H1 (cell line): Measurements from ENCODE around the gene MRPS6. TPM values are rescaled to one million over a fixed set of nuclear protein-coding genes. Genes with fewer than 3 reads are reported as not detected.

ENCODE experiments used
- CTCF ChIA-PET: fragments of 300-600 bp; sonication (Branson Sonifier 250); formaldehyde crosslinking; loops from one replicate; lab custom pipeline; 2021; ENCODE audit not compliant: partially characterized antibody; lab: Charles Lee
- POLR2A ChIA-PET: fragments of 300-600 bp; sonication (Branson Sonifier 250); formaldehyde crosslinking; loops from one replicate; lab custom pipeline; 2021; ENCODE audit warnings: inconsistent platforms; ENCODE audit not compliant: partially characterized antibody; lab: Charles Lee
- DNase-seq, 2 experiments: peaks; one replicate each; pipeline versions ENCODE4 v3.0.0 to v3.0.0-alpha.2; 2010 to 2022; ENCODE audit warnings: low spot score in 2 of 2, low read depth in 1 of 2, mixed read lengths in 1 of 2
- FAIRE-seq: peaks from 2 replicates; lab custom pipeline; 2011; peaks lifted over from hg19 to GRCh38; lab: Jason Lieb, UNC
- H2AFZ ChIP-seq: 2 replicates; pipeline ENCODE4 v1.8.1; 2012; ENCODE audit warnings: low read length, inconsistent platforms
- H2AK5ac ChIP-seq: 2 replicates; pipeline ENCODE4 v1.6.1; 2013; ENCODE audit warnings: low read depth, low read length
- H2BK120ac ChIP-seq: replicated peaks from 2 replicates; pipeline ENCODE3; 2013; ENCODE audit warnings: low read depth, low read length, inconsistent platforms
- H2BK12ac ChIP-seq: 2 replicates; pipeline ENCODE4 v1.6.1; 2013; ENCODE audit warnings: low read depth, low read length
- H2BK15ac ChIP-seq: 2 replicates; pipeline ENCODE4 v1.6.1; 2013; ENCODE audit warnings: low read length
- H2BK20ac ChIP-seq: 2 replicates; pipeline ENCODE4 v1.6.1; 2013; ENCODE audit warnings: low read length
- H2BK5ac ChIP-seq: 2 replicates; pipeline ENCODE4 v1.6.1; 2013; ENCODE audit warnings: low read depth, low read length
- H3K14ac ChIP-seq: 2 replicates; pipeline ENCODE4 v1.6.1; 2013; ENCODE audit warnings: inconsistent platforms; ENCODE audit not compliant: insufficient read length
- H3K18ac ChIP-seq: 2 replicates; pipeline ENCODE4 v1.6.1; 2013; ENCODE audit warnings: low read length; ENCODE audit errors: extremely low read depth
- H3K23ac ChIP-seq: 2 replicates; pipeline ENCODE4 v1.6.1; 2013; ENCODE audit warnings: inconsistent platforms; ENCODE audit not compliant: insufficient read length
- H3K23me2 ChIP-seq: 2 replicates; pipeline ENCODE4 v1.6.1; 2013; ENCODE audit warnings: low read depth, low read length
- H3K27ac ChIP-seq: 2 replicates; pipeline ENCODE4 v1.6.1; 2011; ENCODE audit warnings: low read depth, low read length, inconsistent platforms
- H3K27me3 ChIP-seq, 4 experiments: replicated peaks in 1 of 4; 1 replicate in 1 of 4; 2 replicates in 3 of 4; pipeline versions ENCODE4 v1.6.1 to v1.8.1; 2011 to 2013; ENCODE audit warnings: low read length in 3 of 4, mild to moderate bottlenecking in 3 of 4, inconsistent platforms in 2 of 4, mixed read lengths in 2 of 4, moderate library complexity in 1 of 4; ENCODE audit not compliant: control insufficient read depth in 3 of 4, insufficient read depth in 3 of 4; ENCODE audit errors: extremely low read depth in 1 of 4
- H3K36me3 ChIP-seq, 4 experiments: 2 replicates each; pipeline versions ENCODE4 v1.6.1 to v1.8.1; 2011 to 2013; ENCODE audit warnings: mild to moderate bottlenecking in 4 of 4, low read length in 3 of 4, moderate library complexity in 2 of 4, control low read depth in 1 of 4, inconsistent platforms in 1 of 4; ENCODE audit not compliant: insufficient read depth in 4 of 4, control insufficient read depth in 2 of 4
- H3K4ac ChIP-seq: replicated peaks from 2 replicates; pipeline ENCODE3; 2013; ENCODE audit warnings: low read length, low read depth, mixed read lengths, inconsistent platforms; ENCODE audit not compliant: insufficient read length
- H3K4me1 ChIP-seq, 4 experiments: replicated peaks in 1 of 4; 1 replicate in 1 of 4; 2 replicates in 3 of 4; pipeline versions ENCODE4 v1.6.1 to v1.8.1; 2011 to 2013; ENCODE audit warnings: low read length in 3 of 4, inconsistent platforms in 2 of 4, mixed read lengths in 1 of 4; ENCODE audit not compliant: insufficient read depth in 4 of 4, control insufficient read depth in 3 of 4
- H3K4me2 ChIP-seq, 2 experiments: 2 replicates each; pipeline versions ENCODE4 v1.6.1 to v1.8.1; 2011 to 2013; ENCODE audit warnings: low read depth in 2 of 2, low read length in 2 of 2, control low read depth in 1 of 2, inconsistent platforms in 1 of 2, mild to moderate bottlenecking in 1 of 2; ENCODE audit not compliant: insufficient read depth in 1 of 2
- H3K4me3 ChIP-seq, 4 experiments: fragments of 200-600, 300-600 bp in 1 of 4; sonication (generic), shearing (Covaris generic), sonication (Bioruptor Twin) in 1 of 4; 2 replicates each; pipeline versions ENCODE4 v1.5.1 to v1.8.1; 2011 to 2016; ENCODE audit warnings: low read length in 4 of 4, low read depth in 3 of 4, control low read depth in 2 of 4, inconsistent platforms in 2 of 4, mild to moderate bottlenecking in 2 of 4, mixed read lengths in 1 of 4, moderate library complexity in 1 of 4; ENCODE audit not compliant: insufficient read depth in 2 of 4; ENCODE audit errors: extremely low read depth in 1 of 4
- H3K56ac ChIP-seq: replicated peaks from 2 replicates; pipeline ENCODE3; 2013; ENCODE audit warnings: low read depth, mild to moderate bottlenecking, mixed read lengths, low read length, inconsistent platforms; ENCODE audit not compliant: insufficient read length
- H3K79me1 ChIP-seq: 2 replicates; pipeline ENCODE4 v1.6.1; 2013; ENCODE audit warnings: low read depth, low read length, control low read depth
- H3K79me2 ChIP-seq, 2 experiments: 2 replicates each; pipeline versions ENCODE4 v1.6.1 to v1.8.1; 2012 to 2013; ENCODE audit warnings: low read length in 2 of 2, mild to moderate bottlenecking in 2 of 2, inconsistent platforms in 1 of 2; ENCODE audit not compliant: insufficient read depth in 2 of 2, control insufficient read depth in 1 of 2
- H3K9ac ChIP-seq, 4 experiments: replicated peaks in 1 of 4; 1 replicate in 1 of 4; 2 replicates in 3 of 4; pipeline versions ENCODE4 v1.6.1 to v1.8.1; 2011 to 2013; ENCODE audit warnings: low read depth in 3 of 4, low read length in 3 of 4, control low read depth in 2 of 4, mild to moderate bottlenecking in 2 of 4, moderate library complexity in 2 of 4, inconsistent platforms in 1 of 4; ENCODE audit errors: extremely low read depth in 1 of 4
- H3K9me3 ChIP-seq, 2 experiments: 2 replicates each; pipeline versions ENCODE4 v1.6.1 to v1.8.1; 2012 to 2013; ENCODE audit warnings: mild to moderate bottlenecking in 2 of 2, moderate library complexity in 2 of 2, control low read depth in 1 of 2, inconsistent platforms in 1 of 2, low read depth in 1 of 2, low read length in 1 of 2, mixed read lengths in 1 of 2; ENCODE audit not compliant: insufficient read depth in 2 of 2
- H4K20me1 ChIP-seq, 2 experiments: replicated peaks in 1 of 2; 2 replicates each; pipeline versions ENCODE3 to v1.8.1; 2011 to 2013; ENCODE audit warnings: inconsistent platforms in 2 of 2, low read length in 2 of 2, mild to moderate bottlenecking in 1 of 2; ENCODE audit not compliant: insufficient read depth in 2 of 2, control insufficient read depth in 1 of 2
- H4K5ac ChIP-seq: 2 replicates; pipeline ENCODE4 v1.6.1; 2013; ENCODE audit warnings: low read length, low read depth, mixed read lengths, inconsistent platforms; ENCODE audit not compliant: insufficient read length
- H4K8ac ChIP-seq: 2 replicates; pipeline ENCODE4 v1.8.0; 2013; ENCODE audit warnings: mild to moderate bottlenecking, moderate library complexity, low read length, inconsistent platforms; ENCODE audit not compliant: insufficient read depth; ENCODE audit errors: extremely low read depth
- H4K91ac ChIP-seq: replicated peaks from 2 replicates; pipeline ENCODE3; 2013; ENCODE audit warnings: low read length, mixed read lengths, inconsistent platforms; ENCODE audit not compliant: insufficient read length
- CBX5 ChIP-seq: fragments of 300-800, 300-1000 bp; sonication (generic); IDR thresholded peaks from 2 replicates; pipeline ENCODE4 v1.7.1; 2016; ENCODE audit warnings: antibody characterized with exemption, low read length, low read depth
- CBX8 ChIP-seq: fragments of 300-800, 300-1000 bp; sonication (generic); IDR thresholded peaks from 2 replicates; pipeline ENCODE4 v1.7.1; 2016; ENCODE audit warnings: low read depth, low read length, borderline replicate concordance
- EGR1 ChIP-seq: IDR thresholded peaks from 2 replicates; pipeline ENCODE4 v1.6.1; 2011; ENCODE audit warnings: low read depth, low read length, borderline replicate concordance
- GABPA ChIP-seq: IDR thresholded peaks from 2 replicates; pipeline ENCODE4 v1.6.1; 2011; ENCODE audit warnings: mild to moderate bottlenecking, low read length, moderate library complexity, borderline replicate concordance; ENCODE audit not compliant: insufficient read depth
- MAX ChIP-seq: IDR thresholded peaks from 2 replicates; pipeline ENCODE4 v1.6.1; 2012; ENCODE audit warnings: inconsistent platforms
- RBBP5 ChIP-seq: IDR thresholded peaks from 2 replicates; pipeline ENCODE4 v1.7.1; 2012; ENCODE audit warnings: low read depth, mild to moderate bottlenecking, inconsistent platforms, low read length, moderate library complexity, borderline replicate concordance
- RXRA ChIP-seq: IDR thresholded peaks from 2 replicates; pipeline ENCODE4 v1.6.1; 2011; ENCODE audit warnings: low read depth, mild to moderate bottlenecking, low read length, moderate library complexity; ENCODE audit not compliant: insufficient read depth
- SIX5 ChIP-seq: IDR thresholded peaks from 2 replicates; pipeline ENCODE4 v1.6.1; 2011; ENCODE audit warnings: mild to moderate bottlenecking, low read depth, low read length
- SP1 ChIP-seq: IDR thresholded peaks from 2 replicates; pipeline ENCODE4 v1.6.1; 2011; ENCODE audit warnings: low read depth, low read length
- TAF1 ChIP-seq: IDR thresholded peaks from 2 replicates; pipeline ENCODE4 v1.6.1; 2011; ENCODE audit warnings: mild to moderate bottlenecking, low read depth, low read length
- TEAD4 ChIP-seq: IDR thresholded peaks from 2 replicates; pipeline ENCODE4 v1.6.1; 2012; ENCODE audit warnings: low read depth, low read length, inconsistent platforms, mixed read lengths
- WGBS, 2 experiments: shearing (Covaris generic) in 1 of 2; methylation state at CpG; one replicate each; pipeline versions ENCODE4 v1.1.6 to v1.1.7; 2013 to 2015; ENCODE audit warnings: low lambda C conversion rate in 2 of 2, mixed read lengths in 2 of 2, inconsistent platforms in 1 of 2, low coverage in 1 of 2, missing lambda C conversion rate in 1 of 2; ENCODE audit not compliant: insufficient replicate concordance in 2 of 2, insufficient coverage in 1 of 2, insufficient read length in 1 of 2; ENCODE audit errors: extremely low coverage in 1 of 2, missing lambda C conversion rate in 1 of 2; 5-methylcytosine and 5-hydroxymethylcytosine counted together
- polyA plus RNA-seq, 7 experiments: library from polyadenylated mRNA; depleted of rRNA in 3 of 7; stranded (reverse) in 5 of 7; unstranded in 2 of 7; fragments of >200 nt in 5 of 7; fragments of 200-250 nt in 2 of 7; gene quantifications; 1 replicate in 5 of 7; 2 replicates in 1 of 7; 4 replicates in 1 of 7; pipeline versions ENCODE4 v1.2.1 to v1.2.3, GENCODE V29; 2011 to 2013; ENCODE audit warnings: missing spikeins in 2 of 7, mixed read lengths in 2 of 7
- total RNA-seq: library from RNA; stranded (reverse); fragmentation: NEBNext Ultra II Directional; extraction: Animal tissue kit (Norgen Biotek cat#: 25700); gene quantifications from 2 replicates; pipeline ENCODE4 v1.2.1, GENCODE V29; 2021

The MRPS6 gene
- total and polyA plus RNA-seq, 2 of the 8 experiments (the other 6 are each of a cell fraction or from before 2014, with no cell fraction given): 62.7 to 156 TPM

GRCh38 chr21:34129901-34130715 is 56.7 kb downstream of the MRPS6 start:
- Histone ChIP-seq H3K79me1 (peaks cover 12% of the 10 kb centered on the region), H3K9me3 (no peaks in the 10 kb centered on the region), H3K9ac (no peak overlapping the region; a peak in 1 of 7 replicates), H2AFZ (no peak overlapping the region), H2BK5ac (peak overlapping the region; percentile 85; the same call in 1 of the 2 replicates), H3K23ac (no peak overlapping the region), H3K27me3 (no peaks in the 10 kb centered on the region), H3K4ac (peak overlapping the region; percentile 41), H2BK120ac (peak overlapping the region; percentile 14), H4K8ac (no peak overlapping the region), H3K14ac (no peak overlapping the region), H3K4me2 (peak overlapping the region; percentile 56 to 78), H4K5ac (peak overlapping the region; percentile 56), H3K36me3 (peaks cover 0 to 21% (median 4%) of the 10 kb centered on the region in 4 experiments; a peak in 4 of 8 replicates), H3K79me2 (peaks cover 3 to 76% of the 10 kb centered on the region in 2 experiments), H3K27ac (peak overlapping the region; percentile 44; the same call in 1 of the 2 replicates), H3K4me3 (peak overlapping the region in 3 of 4 experiments; percentile 18 to 41 (median 21); a peak in 3 of 8 replicates), H2AK5ac (peak overlapping the region; percentile 3; the same call in 1 of the 2 replicates), H3K23me2 (no peaks in the 10 kb centered on the region), H4K91ac (peak overlapping the region; percentile 75), H2BK12ac (peak overlapping the region; percentile 64; the same call in 1 of the 2 replicates), H3K56ac (peak overlapping the region; percentile 48), H2BK15ac (peak overlapping the region; percentile 2; the same call in 1 of the 2 replicates), H3K4me1 (peaks cover 12 to 45% (median 37%) of the 10 kb centered on the region in 4 experiments), H4K20me1 (peaks cover 0 to 9% of the 10 kb centered on the region in 2 experiments), H2BK20ac (peak overlapping the region; percentile 40; the same call in 1 of the 2 replicates), H3K18ac (peak overlapping the region; percentile 91)
- ChIA-PET CTCF (interaction anchor here (0.9 to 7.9 kb wide), 13 partner anchors 9 to 218 kb away, joined by 3 to 56 read pairs (median 6); no protein-coding TSS in a partner anchor), POLR2A (interaction anchor here (0.8 to 3.6 kb wide), 5 partner anchors 8 to 182 kb away, joined by 3 to 10 read pairs (median 3); partner anchors contain the start of genes MRPS6 and SLC5A3)
- 29% methylated on average over 5 of the region's 5 CpGs; no CpG with 5 or more reads in 1 of the 2 experiments for WGBS, 2 experiments
- no peak for FAIRE-seq
- DNase-seq: peak in 1 of 2 experiments; percentile 55
- TF ChIP-seq SIX5: no peak
- TF ChIP-seq CBX8: no peak
- TF ChIP-seq TAF1: no peak
- TF ChIP-seq GABPA: no peak
- 0 out of 2 replicates have a peak, but pooled peaks have one; percentile 20 for TF ChIP-seq EGR1
- TF ChIP-seq SP1: 0 out of 2 replicates have a peak, but pooled peaks have one; percentile 28
- peak; percentile 45; the same call in 1 of the 2 replicates for TF ChIP-seq MAX
- no peak for TF ChIP-seq CBX5
- no peak for TF ChIP-seq RBBP5
- TF ChIP-seq TEAD4: no peak
- no peak for TF ChIP-seq RXRA
